NAMALWA (cell line): ENCODE data around the gene HSP90AA1.
"Not testable (repeated sequence)": the region's sequence is repeated elsewhere in the genome, so short reads cannot be mapped to it uniquely, and the experiment has no call there.

Experiments used
- DNase-seq: peaks from one replicate; pipeline ENCODE4 v3.0.0-alpha.2; 2015; ENCODE audit warnings: low spot score

HSP90AA1 gene

DNA sequence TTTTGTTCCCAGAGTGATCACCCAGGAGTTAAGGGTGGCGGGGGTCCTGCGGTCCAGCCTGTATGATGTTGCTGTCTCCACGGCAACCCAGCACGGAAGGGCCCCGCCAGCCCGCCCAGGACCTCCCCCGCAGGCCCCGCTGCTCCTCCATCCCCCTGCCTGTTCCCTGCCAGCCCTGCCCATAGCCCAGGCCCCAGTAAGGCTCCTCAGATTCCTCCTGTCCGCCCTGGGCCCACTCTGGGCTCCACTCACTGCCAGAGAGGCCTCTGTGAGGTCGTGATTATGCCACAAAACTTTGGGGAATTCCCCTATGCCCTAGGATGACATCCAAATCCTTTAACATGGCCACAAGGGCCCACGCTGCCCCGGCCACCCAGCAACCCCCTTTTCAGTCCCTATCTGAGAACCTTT, 20.8 kb downstream of the HSP90AA1 start:
- no peak for DNase-seq

DNA sequence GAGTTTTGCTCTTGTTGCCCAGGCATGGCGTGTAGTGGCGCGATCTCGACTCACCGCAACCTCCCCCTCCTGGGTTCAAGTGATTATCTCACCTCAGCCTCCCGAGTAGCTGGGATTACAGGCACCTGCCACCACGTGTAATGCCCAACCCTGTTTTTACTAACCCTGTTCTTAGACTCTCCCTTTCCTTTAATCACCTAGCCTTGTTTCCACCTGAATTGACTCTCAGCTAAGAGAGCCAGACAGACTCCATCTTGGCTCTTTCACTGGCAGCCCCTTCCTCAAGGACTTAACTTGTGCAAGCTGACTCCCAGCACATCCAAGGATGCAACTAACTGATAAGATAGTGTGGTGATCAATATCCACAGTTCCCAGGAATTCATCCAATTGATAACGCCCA, 22.3 kb downstream of the HSP90AA1 start:
- not testable (repeated sequence) for DNase-seq

DNA sequence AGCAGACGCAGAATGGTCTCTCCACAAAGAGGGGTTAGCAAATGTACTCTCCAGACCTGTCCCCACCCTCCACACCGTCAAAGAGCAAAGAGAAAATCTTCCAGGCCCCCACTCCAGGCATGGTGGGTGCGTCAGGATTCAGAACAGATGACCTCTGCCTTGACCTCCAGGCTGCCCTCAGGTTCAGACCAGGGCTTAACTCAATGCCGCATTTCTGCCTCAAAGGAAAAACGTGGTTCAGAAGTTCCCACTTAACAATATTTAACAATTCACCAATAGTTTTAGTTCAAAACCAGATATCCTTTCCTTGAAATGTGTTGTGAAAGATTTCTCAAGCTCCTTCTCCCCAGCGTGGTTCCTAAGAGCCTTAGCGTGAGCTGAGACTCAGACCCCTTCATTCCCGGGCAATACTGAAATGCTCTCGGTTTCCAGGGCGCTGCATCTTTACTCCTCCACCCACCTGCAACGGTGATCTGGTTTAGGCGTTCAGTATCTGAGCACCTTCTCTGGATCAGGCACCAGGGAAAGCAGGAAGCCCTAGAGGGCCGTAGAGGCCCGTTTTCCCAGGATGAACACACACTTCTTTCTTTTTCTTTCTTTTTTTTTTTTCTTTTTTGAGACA, 22.9 kb downstream of the HSP90AA1 start:
- no peak for DNase-seq

DNA sequence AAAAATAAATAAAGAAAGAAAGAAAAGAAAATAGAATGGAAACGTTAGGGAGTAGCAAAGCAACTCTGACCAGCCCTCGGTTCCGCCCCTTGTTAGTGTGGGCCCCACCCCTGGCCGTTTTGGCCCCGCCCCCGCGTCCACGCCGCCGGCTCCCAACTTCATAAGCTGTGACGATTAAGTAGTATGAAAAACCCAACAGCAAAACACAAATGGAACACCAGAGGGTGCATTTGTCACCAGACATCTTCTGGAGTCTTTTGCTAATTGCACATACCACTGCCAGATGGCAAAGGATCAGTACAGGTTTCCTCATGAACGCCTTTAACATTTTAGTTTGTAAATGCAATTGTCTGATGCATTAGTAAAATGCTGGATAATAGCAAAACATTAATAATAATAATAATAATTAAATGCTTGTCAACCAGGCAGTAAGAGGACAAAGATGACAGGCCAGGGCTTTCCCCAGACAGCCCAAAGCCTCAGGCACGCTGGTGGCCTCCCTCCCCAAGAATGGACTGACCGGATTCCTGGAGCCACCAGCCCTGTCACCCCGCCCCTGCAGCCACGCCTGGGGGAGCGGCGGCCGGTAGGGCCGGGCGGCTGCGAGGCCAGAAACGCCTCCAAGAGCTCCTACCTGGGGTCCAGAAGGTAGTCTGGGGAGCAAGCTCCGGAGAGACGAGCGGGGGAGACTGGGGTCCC, 23.6 kb downstream of the HSP90AA1 start:
- peak; percentile 96 for DNase-seq

DNA sequence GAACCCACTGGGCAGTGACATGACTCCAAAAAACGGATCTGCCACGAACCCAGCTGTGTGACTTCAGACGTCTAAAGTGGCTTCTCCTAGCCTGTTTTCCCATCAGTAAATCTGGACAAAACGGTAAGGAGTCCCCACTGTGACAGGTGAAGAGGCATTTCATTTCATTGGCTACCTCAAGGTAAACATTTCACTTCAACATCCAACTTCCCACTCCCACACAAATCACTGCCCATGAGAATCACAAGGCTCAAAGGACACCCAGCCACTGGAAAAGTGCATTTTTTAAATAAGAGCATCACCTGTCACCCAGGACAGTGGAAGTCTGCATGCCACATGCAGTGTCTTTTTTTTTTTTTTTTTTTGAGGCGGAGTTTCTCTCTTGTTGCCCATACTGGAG, 27.9 kb downstream of the HSP90AA1 start:
- DNase-seq = no peak

DNA sequence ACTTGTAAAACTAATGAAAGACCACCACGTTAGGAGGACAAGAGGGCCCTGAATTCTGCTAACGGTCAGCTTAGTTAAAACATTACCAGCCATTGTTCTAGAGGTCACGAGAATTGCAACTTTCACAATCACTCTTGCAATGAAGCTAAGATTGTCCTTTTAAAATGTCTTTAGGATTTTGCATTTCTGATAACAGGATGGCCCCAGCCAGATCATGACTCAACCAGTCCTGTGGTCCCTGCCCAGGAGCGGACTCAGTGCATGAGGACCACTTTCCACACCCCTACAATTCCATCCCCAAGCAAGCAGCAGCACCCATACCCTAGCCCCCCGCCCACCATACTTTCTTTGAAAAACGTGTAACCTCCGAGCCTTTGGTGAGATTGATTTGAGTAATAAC, 28.7 kb downstream of the HSP90AA1 start:
- no peak for DNase-seq

DNA sequence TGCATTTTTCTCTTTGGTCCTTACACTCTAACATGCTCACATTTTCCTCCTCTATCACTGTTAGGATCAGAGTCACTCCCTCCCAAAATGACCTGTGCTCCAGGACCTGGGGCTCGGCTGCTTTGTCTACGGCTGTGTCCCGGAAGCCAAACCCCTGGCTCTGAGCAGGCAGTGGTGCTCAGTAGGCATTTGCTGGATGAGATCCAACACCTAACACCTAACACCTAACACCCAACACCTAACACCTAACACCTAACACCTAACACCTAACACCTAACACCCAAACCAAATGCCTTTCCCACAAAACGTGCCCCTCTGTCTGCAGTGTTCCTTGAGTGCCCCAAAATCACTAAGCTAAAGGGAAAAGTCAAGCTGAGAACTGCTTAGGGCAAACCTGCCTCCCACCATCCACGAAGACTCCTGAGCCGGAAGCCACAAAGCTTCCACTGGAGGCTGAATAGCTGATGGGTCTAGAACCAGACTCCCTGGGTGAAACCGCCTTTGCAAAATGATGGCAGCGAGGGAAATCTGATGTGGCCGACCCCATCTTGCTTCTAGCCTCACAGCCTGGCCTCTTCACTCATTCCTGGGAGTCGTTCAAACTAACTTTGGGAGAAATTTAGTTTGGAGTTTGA, 29.2 kb downstream of the HSP90AA1 start:
- DNase-seq = no peak

DNA sequence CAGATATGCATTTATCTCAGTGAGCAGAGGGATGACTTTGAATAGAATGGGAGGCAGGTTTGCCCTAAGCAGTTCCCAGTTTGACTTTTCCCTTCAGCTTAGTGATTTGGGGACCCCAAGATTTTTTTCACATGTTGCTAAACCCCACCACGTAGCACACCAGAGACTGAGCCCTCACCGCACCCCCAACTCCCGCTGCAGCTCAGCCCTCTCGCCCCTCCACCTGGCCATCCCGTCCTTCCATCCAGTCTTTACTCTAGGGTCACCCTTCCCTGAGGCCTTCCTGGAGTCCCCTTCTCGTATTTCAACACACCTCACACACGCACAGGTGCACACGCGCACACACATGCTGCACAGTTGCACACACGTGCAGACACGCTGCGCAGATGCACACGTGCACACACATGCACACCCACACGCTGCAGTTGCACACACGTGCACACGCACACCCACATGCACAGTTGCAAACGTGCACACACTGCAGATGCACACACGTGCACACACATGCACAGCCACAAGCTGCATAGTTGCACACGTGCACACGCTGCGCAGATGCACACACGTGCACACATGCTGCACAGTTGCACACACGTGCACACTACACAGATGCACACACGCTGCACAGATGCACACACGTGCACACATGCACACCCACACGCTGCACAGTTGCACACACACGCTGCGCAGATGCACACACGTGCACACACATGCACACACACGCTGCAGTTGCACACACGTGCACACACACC, 30.0 kb downstream of the HSP90AA1 start:
- no peak for DNase-seq

DNA sequence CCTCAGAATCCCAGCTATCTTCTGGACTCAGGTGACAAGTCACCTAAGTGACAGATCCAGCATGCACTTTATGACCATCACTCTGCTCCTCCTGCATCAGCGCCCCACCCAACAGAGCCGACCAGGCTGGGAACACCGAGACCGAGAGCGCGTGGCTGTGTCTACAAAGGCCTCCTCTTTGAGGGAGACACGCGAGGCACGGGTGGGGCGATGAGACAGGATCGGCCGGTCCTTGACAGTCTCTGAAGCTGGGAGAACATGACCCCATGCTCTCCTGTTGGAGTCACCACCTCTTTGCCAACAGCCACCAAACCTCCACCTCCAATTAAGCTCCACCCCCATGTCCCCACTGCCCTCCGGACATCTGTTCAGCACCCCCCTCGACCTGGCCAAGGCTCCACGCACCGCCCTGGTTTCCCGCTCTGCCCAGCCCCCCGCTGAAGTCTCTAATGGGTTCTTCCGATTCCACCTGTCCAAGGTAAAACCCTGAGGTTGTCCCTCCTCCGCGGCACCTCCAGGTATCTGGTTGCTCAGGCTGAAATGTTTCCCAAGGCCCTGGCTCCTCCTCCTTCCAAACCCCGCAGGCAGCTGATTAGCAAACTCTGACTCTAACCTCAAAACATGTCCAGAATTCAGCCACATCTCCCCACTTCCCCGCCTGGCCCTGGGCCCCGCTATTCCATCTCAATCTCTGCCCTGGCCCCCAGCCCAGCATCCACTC, 31.5 kb downstream of the HSP90AA1 start:
- no peak for DNase-seq

DNA sequence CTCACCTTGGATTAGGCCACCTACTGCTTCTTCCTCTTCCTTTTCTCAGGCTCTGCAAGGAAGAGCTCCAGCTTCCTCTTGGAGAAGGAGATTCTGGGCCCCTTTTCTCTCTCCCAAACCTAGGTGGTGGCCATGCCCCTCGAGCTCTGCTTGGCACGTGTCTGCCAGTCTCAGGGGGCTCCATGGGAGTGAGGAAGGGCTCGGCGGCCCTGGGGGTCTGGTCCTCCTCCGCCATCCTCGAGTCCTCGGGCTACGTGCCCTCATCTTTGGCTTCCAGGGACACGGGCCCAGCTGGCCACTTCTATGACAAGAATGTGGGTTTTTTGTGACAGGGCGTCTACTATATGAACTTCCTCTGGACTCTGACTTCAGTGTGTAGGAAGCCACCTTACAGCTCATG, 34.3 kb downstream of the HSP90AA1 start:
- no peak for DNase-seq

DNA sequence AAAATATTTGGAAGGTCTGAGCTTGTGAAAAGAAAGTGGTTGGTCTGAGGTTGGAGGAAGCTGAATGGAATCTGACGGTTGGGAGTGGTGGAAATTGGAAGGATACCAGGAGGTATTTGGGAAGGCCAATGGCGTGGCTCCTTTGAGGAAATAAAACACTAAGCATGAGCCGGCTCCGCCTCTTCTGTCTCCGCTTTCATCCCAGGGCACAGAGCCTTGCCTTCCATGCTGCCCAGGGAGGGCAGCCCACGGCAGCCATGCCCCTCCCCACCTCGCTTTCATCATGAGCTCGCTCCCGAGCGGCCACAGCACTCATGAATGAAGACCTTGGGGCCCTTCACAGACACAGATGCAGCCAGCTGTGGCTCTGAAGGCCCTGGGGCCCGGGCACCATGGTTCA, 36.2 kb downstream of the HSP90AA1 start:
- DNase-seq = no peak

DNA sequence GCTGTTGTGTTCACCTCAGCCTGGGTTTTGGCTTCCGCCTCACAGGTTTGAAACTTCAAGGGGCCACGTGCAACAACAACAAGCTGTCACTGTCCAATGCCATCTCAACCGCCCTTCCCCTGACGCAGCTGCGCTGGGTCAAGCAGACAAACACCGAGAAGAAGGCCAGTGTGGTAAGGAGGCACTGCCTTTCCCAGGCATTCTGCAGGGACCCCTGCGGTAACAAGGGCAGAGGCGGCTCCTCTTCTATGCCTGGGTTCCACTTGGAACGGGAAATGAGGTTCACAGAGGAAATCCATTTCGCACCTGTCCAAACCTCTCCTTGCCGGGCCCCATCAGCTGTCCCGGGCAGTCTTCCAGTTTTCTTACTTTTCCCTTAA, 36.8 kb downstream of the HSP90AA1 start:
- DNase-seq = no peak

DNA sequence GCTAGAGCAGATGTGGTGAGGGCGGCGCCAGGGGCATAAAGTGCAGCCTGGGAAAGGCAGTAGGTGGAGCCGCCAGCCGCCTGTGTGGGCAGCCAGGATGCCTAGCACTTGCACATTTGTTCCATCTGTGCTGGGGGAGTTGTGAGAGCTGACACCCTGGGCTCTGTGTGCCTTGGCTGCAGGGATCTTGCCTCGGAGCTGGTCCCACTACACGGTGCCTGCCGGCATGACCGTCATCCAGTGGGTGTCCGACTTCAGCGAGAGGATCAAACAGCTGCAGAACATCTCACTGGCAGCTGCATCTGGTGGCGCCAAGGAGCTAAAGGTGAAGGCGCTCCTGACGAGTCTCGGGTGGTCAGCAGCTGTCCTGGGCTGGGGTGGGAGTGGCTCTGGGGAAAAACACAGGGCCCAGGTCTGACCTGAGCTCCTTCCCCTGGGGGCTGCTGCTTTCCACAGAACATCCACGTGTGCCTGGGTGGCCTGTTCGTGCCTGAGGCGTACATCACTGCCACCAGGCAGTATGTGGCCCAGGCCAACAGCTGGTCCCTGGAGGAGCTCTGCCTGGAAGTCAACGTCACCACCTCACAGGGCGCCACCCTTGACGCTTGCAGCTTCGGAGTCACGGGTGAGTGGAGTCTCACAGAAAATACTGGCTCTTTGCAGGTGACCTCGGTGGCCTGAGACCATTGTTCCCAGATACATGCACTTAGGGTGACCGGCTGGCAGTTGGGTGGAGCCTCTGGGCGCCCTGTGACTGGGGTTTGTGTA, 37.4 kb downstream of the HSP90AA1 start:
- no peak for DNase-seq

DNA sequence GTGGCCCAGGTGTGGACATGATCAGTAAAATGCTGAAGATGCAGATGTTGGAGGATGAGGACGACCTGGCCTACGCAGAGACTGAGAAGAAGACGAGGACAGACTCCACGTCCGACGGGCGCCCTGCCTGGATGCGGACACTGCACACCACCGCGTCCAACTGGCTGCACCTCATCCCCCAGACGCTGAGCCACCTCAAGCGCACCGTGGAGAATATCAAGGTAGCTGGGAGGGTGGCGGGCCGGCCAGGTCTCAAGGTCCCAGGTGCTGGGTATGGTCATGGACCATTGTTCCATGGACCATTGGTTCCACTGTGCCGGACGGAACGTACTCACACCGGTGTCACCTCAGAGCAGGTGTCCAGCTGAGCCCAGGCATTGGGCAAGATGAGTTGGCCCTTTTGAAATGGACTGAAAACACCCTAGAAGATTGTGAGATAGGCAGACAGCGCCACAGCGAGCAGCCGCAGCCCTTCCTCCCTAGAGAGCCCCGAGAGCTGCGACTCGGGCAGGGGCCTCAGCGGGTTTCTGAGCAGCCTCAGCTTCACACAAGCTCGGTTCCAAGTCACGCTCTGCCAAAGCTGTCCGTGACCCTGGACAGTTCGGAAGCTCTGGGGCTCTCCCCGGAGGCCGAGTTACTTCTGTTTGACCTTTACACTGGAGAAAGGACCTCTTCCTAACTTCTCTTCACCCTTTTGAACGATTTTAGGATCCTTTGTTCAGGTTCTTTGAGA, 38.9 kb downstream of the HSP90AA1 start:
- no peak for DNase-seq

DNA sequence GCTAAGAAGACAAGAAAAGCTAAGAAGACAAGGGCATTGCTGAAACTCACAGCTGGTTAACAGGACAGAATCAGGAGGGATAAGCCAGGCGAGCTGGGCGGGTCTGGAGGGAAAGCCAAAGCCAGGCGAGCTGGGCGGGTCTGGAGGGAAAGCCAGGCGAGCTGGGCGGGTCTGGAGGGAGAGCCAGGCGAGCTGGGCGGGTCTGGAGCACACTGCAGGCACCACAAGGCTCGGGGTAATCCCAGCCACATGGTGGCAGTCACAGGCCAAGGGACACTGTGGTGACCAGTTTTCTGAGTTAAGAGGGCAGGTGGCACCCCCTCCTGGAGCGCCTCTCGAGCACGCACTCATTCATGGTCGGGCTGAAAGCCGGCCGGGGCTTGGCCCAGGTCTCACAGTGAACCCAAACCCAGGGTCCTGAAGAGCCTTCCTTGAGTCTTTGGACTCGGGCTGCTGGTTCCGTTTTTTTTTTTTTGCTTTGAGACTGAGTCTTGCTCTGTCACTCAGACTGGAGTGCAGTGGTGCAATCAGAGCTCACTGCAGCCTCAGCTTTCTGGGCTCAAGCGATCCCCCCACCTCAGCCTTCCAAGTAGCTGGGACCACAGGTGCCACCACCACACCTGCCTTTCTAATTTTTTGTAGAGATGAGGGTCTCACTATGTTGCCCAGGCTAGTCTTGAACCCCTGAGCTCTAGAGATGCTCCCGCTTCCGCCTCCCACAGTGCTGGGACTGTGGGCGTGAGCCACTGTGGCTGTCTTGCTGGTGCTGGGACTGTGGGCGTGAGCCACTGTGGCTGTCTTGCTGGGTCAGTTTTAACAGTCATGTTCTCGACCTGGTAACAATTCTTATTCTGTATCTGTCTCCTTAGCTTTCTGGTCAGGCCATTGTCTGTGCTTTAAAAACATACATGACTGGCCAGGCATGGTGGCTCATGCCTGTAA, 40.2 kb downstream of the HSP90AA1 start:
- peak; percentile 55 for DNase-seq

DNA sequence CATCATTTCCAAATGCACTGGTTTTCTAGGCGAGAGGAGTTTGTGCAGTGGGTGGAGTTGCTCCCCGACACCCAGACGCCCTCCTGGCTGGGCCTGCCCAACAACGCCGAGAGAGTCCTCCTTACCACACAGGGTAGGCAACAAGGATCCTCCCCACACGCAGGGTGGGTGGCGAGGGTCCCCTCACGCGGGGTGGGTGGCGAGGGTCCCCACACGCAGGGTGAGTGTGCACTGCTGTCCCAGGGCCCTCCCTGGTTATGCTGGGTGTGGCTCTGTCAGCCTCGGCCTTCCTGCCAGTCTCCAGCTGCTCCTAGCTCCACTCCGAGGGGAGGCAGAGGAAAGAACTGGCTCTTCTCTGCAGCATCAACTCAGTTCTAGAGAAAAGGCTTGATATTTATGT, 42.3 kb downstream of the HSP90AA1 start:
- no peak for DNase-seq

DNA sequence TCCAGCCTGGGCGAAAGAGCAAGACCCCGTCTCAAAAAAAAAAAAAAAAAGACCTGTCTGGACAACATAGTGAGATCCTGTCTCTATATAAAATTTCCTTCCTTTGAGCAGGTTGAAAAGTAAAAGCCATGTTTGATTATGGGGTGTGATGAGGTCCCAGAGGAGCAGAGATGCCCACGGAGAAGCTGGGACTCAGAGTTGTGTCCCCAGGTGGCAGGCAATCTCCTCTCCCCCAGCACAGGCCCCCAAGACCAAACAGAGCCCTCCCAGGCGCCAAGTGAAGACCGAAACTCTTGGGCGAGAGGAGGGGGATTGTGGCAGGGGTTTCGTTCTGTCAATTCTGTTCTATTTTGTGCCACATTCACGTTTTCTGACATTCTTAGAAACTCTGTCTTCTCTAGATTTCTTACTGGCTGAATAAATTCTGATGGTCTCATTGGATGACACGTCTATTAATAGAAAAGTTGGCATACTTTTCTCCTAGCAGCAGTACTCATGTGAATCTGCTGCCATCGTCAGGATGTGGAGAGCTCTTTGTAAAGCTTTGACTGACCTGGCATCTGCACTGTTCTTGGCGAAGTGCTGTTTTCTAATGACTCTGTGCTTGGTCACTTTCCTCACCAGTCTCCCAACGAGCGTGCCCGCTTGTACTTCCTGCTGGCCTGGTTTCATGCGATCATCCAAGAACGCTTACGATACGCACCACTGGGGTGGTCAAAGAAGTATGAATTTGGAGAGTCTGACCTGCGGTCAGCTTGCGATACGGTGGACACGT, 43.4 kb downstream of the HSP90AA1 start:
- no peak for DNase-seq

DNA sequence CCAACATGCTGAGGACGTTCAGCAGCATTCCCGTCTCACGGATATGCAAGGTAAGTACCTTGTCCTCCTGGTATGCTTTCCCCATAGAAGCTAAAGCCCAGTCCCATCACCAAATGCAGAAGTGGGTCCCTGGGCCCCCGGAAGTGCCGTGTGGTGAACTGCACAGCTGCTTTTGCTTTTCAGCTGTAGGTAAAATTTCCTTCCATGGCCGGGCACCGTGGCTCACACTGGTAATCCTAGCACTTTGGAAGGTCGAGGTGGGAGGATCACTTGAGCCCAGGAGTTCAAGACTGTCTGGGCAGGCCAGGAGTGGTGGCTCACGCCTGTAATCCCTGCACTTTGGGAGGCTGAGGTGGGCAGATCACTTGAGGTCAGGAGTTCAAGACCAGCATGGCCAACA, 44.1 kb downstream of the HSP90AA1 start:
- no peak for DNase-seq

DNA sequence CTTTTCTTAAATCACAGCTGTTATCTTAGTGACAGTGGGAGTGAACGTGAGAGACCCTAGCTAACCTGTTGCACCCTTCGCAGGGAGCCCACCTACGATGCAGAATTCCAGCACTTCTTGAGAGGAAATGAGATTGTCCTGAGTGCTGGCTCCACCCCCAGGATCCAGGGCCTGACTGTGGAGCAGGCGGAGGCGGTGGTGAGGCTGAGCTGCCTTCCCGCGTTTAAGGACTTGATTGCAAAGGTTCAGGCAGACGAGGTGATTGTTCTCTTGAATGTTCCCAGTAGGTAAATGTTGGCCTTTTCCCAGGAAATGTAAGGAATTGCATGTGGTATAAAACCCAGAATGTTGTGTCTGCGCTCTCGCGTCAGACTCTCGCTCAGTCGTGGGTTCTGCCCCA, 46.7 kb downstream of the HSP90AA1 start:
- DNase-seq = no peak
